ENCODE data around the gene LY86. TPM values are rescaled to one million over a fixed set of nuclear protein-coding genes. Genes with fewer than 3 reads are reported as not detected.
A peak's percentile ranks its signal among the peaks of the same experiment; 100 is the strongest.

The LY86 gene
- total RNA-seq, 1 donor from 2014 or later, result not detected

- H3K4me3 ChIP-seq (ENCODE audit: low read depth, low read length), result no peak overlapping the region
- no peak for TF ChIP-seq CTCF (conservative IDR thresholded peaks at IDR 0.05; ENCODE audit: low read depth, low read length)
- DNase-seq (ENCODE audit: low read depth), result no peak
Measured at GRCh38 chr6:6690144-6690483, 101.6 kb downstream of the LY86 start.

DNA sequence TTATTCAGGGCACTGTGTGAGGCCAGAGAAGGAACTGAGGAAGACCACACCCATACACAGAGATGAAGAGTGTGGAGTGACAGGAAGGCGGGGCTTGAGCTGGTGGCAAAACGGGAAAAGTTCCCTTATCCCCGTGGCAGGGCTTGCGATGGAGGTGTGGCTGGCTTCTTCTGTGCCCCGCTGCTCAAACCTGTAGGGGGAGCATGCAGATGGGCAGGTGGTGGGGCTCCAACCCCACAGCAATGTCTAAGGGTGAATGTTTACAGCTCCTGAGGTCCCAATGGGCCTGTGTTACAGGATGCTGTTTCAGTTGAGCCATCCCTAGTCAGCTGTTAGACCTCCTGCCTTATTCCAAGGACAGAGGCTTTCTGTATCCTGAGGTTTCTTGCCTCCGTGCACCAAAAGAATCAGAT lies 105.9 kb downstream of the LY86 start:
- no peak for DNase-seq (ENCODE audit: low read depth)
- no peak overlapping the region for H3K4me3 ChIP-seq (ENCODE audit: low read depth, low read length)
- no peak for TF ChIP-seq CTCF (conservative IDR thresholded peaks at IDR 0.05; ENCODE audit: low read depth, low read length)

- no peak for DNase-seq (ENCODE audit: low read depth)
Measured at GRCh38 chr6:6694825-6695624, 106.5 kb downstream of the LY86 start.

DNA sequence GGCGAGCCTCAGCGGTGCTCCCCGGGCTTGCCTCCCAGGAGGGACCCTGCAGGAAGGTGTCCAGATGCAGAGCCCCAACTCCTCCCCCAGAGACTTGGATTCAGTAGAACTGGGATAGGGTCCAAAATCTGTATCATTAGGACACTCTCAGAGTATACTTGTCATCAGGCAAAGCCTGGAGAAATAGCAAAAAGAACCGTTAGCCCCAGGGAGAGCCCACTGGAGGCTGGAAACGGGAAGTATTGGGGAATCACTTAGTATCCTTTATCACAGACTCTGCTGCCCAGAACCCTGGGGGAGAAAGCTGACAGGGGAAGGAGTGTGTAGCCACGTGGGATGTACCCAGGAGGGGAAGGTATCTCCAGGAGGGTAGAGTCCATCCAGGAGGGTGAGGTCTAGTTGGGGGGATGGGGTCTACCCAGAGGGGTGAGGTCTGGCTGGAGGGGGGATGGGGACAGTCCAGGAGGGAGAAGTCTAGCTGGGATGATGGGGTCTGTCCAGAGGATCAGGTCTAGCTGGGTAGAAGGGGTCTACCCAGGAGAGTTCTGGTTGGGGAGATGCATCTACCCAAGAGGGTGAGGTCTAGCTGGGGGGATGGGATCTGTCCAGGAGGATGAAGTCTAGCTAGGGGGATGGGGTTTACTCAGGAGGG lies 107.2 kb downstream of the LY86 start:
- TF ChIP-seq CTCF (conservative IDR thresholded peaks at IDR 0.05; ENCODE audit: low read depth, low read length), result no peak
- DNase-seq (ENCODE audit: low read depth), result no peak
- H3K4me3 ChIP-seq (ENCODE audit: low read depth, low read length), result no peak overlapping the region

More at GRCh38 chr6:6694825-6695624, 106.5 kb downstream of the LY86 start:
- no peak for TF ChIP-seq CTCF (conservative IDR thresholded peaks at IDR 0.05; ENCODE audit: low read depth, low read length)
- no peak overlapping the region for H3K4me3 ChIP-seq (ENCODE audit: low read depth, low read length)

DNA sequence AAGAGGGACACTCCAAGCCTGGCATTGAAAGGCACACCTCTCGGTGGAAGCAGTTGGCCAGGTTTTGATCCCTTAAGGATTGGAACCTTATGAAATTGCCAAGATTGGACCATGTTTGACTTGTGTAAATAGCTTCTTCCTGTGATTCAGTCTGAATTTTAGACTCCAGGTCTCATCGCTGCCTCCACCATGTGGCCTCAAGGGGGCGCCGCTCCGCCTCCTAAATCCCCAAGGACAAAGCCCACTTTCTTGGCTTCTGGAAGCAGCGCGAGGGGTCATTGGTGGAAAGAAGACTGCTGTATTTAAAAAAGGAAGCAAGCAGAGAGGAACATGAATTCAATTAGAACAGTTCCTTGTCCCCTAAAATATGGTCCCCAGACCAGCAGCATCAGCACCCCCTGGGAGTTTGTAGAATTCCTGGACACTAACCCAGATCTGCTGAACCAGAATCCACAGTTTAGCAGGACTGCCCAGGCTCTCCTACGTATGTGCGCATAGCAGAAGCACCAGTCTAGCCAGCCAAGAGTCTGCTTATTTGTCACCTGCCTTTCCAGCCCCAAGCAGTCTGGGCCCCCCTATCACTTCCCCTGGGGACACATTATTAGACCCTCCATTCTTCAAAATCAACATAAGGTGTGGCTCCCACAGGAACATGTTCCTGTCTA lies 108.5 kb downstream of the LY86 start:
- TF ChIP-seq CTCF (conservative IDR thresholded peaks at IDR 0.05; ENCODE audit: low read depth, low read length), result peak; percentile 99
- H3K4me3 ChIP-seq (ENCODE audit: low read depth, low read length), result no peak overlapping the region
- DNase-seq (ENCODE audit: low read depth), result no peak

- no peak for DNase-seq (ENCODE audit: low read depth)
- TF ChIP-seq CTCF (conservative IDR thresholded peaks at IDR 0.05; ENCODE audit: low read depth, low read length), result no peak
- H3K4me3 ChIP-seq (ENCODE audit: low read depth, low read length), result no peak overlapping the region
Measured at GRCh38 chr6:6697620-6698019, 109.1 kb downstream of the LY86 start.

Data from epithelial cell of proximal tubule (primary cell).